Measurements from ENCODE around the gene BOD1L1. TPM values are rescaled to one million over a fixed set of nuclear protein-coding genes. Genes with fewer than 3 reads are reported as not detected.

BOD1L1 gene
- total RNA-seq, 1 donor from 2014 or later, result 37.8 TPM

- no peaks in the 10 kb centered on the region for H3K9me3 ChIP-seq
- no peak overlapping the region for H3K27ac ChIP-seq
- TF ChIP-seq POLR2A (IDR thresholded peaks at IDR 0.05), result no peak
- no peak for TF ChIP-seq POLR2AphosphoS5 (IDR thresholded peaks at IDR 0.05; ENCODE audit: insufficient read depth in 1 of 2, low read depth in 1 of 2)
- TF ChIP-seq CTCF (IDR thresholded peaks at IDR 0.05), result no peak
- no peak for DNase-seq (ENCODE audit: extremely low spot score in 2 of 2)
- intact Hi-C loops (cut with DNase I), result no loop called here
- no peak overlapping the region for H3K4me3 ChIP-seq
- no peaks in the 10 kb centered on the region for H3K27me3 ChIP-seq
- H3K36me3 ChIP-seq, result no peaks in the 10 kb centered on the region
- peaks cover 3% of the 10 kb centered on the region for H3K4me1 ChIP-seq
Measured at GRCh38 chr4:13659341-13660070, 32.0 kb upstream of the BOD1L1 start.

- Histone ChIP-seq H3K27ac (no peak overlapping the region), H3K4me3 (peak overlapping the region in 1 of 2 donors; percentile 9), H3K27me3 (no peaks in the 10 kb centered on the region), H3K4me1 (peaks cover 11% of the 10 kb centered on the region), H3K36me3 (no peaks in the 10 kb centered on the region), H3K9me3 (no peaks in the 10 kb centered on the region)
- no peak for DNase-seq (ENCODE audit: extremely low spot score in 2 of 2)
- TF ChIP-seq CTCF (IDR thresholded peaks at IDR 0.05) (peak; percentile 24 to 48 (median 30)), POLR2AphosphoS5 (IDR thresholded peaks at IDR 0.05; ENCODE audit: insufficient read depth in 1 of 2, low read depth in 1 of 2) (peak in 1 of 2 donors; percentile 42), POLR2A (IDR thresholded peaks at IDR 0.05) (no peak)
- intact Hi-C loops (cut with DNase I), result no loop called here
Measured at GRCh38 chr4:13656569-13657405, 29.3 kb upstream of the BOD1L1 start.

GRCh38 chr4:13654162-13654797 is 26.8 kb upstream of the BOD1L1 start:
- intact Hi-C loops (cut with DNase I), result loop anchor here (5.0 kb wide), 1 partner anchor 1348 kb away; the partner anchor contains the start of gene CPEB2
- peak overlapping the region; percentile 38 to 47 for H3K4me3 ChIP-seq

GRCh38 chr4:13653766-13654161 is 26.2 kb upstream of the BOD1L1 start:
- TF ChIP-seq POLR2A (IDR thresholded peaks at IDR 0.05), result no peak
- intact Hi-C loops (cut with DNase I), result loop anchor here (5.0 kb wide), 1 partner anchor 1349 kb away; the partner anchor contains the start of gene CPEB2
- H3K27ac ChIP-seq, result no peak overlapping the region

More at GRCh38 chr4:13654162-13654797, 26.8 kb upstream of the BOD1L1 start:
- DNase-seq (ENCODE audit: extremely low spot score in 2 of 2), result no peak
- peaks cover 11% of the 10 kb centered on the region for H3K4me1 ChIP-seq
- H3K36me3 ChIP-seq, result no peaks in the 10 kb centered on the region
- TF ChIP-seq POLR2AphosphoS5 (IDR thresholded peaks at IDR 0.05; ENCODE audit: insufficient read depth in 1 of 2, low read depth in 1 of 2), result peak in 1 of 2 donors; percentile 23
- peak; percentile 19 to 71 (median 67) for TF ChIP-seq CTCF (IDR thresholded peaks at IDR 0.05)
- TF ChIP-seq POLR2A (IDR thresholded peaks at IDR 0.05), result no peak
- H3K27ac ChIP-seq, result no peak overlapping the region
- no peaks in the 10 kb centered on the region for H3K9me3 ChIP-seq
- H3K27me3 ChIP-seq, result no peaks in the 10 kb centered on the region

GRCh38 chr4:13647031-13647430 is 19.5 kb upstream of the BOD1L1 start:
- no peaks in the 10 kb centered on the region for H3K36me3 ChIP-seq
- no peaks in the 10 kb centered on the region for H3K27me3 ChIP-seq
- intact Hi-C loops (cut with DNase I), result no loop called here
- H3K4me3 ChIP-seq, result no peak overlapping the region
- H3K9me3 ChIP-seq, result no peaks in the 10 kb centered on the region
- no peak for TF ChIP-seq POLR2A (IDR thresholded peaks at IDR 0.05)
- TF ChIP-seq POLR2AphosphoS5 (IDR thresholded peaks at IDR 0.05; ENCODE audit: insufficient read depth in 1 of 2, low read depth in 1 of 2), result no peak
- TF ChIP-seq CTCF (IDR thresholded peaks at IDR 0.05), result no peak
- no peak for DNase-seq (ENCODE audit: extremely low spot score in 2 of 2)
- no peak overlapping the region for H3K27ac ChIP-seq
- H3K4me1 ChIP-seq, result no peaks in the 10 kb centered on the region

More at GRCh38 chr4:13653766-13654161, 26.2 kb upstream of the BOD1L1 start:
- Histone ChIP-seq H3K4me1 (peaks cover 11% of the 10 kb centered on the region), H3K36me3 (no peaks in the 10 kb centered on the region), H3K9me3 (no peaks in the 10 kb centered on the region), H3K4me3 (no peak overlapping the region), H3K27me3 (no peaks in the 10 kb centered on the region)
- DNase-seq (ENCODE audit: extremely low spot score in 2 of 2), result no peak
